WI38 (cell line): ENCODE results near the gene ENDOG.

Experiments used
- H3K4me3 ChIP-seq: 2 replicates; pipeline ENCODE4 v1.5.1; 2011; ENCODE audit warnings: low read depth, mild to moderate bottlenecking, control low read depth, low read length
- CTCF ChIP-seq: IDR thresholded peaks from 2 replicates; pipeline ENCODE4 v1.5.1; 2012; ENCODE audit warnings: low read depth, mild to moderate bottlenecking, control low read depth, low read length

ENDOG gene

GRCh38 chr9:128824911-128825310 lies 6.6 kb downstream of the ENDOG start:
- no peak for TF ChIP-seq CTCF
- H3K4me3 ChIP-seq: no peak overlapping the region

GRCh38 chr9:128825923-128826700 lies 7.8 kb downstream of the ENDOG start:
- no peak for TF ChIP-seq CTCF

GRCh38 chr9:128828267-128828666 lies 10.0 kb downstream of the ENDOG start:
- no peak for TF ChIP-seq CTCF
- H3K4me3 ChIP-seq: no peak overlapping the region

More at GRCh38 chr9:128825923-128826700, 7.8 kb downstream of the ENDOG start:
- no peak overlapping the region for H3K4me3 ChIP-seq

GRCh38 chr9:128828719-128829452 lies 10.6 kb downstream of the ENDOG start:
- no peak for TF ChIP-seq CTCF
- H3K4me3 ChIP-seq: peak overlapping the region; percentile 91

GRCh38 chr9:128829477-128830251 lies 11.4 kb downstream of the ENDOG start, which contains the start of gene SPOUT1:
Gene SPOUT1 (minus strand): TSS chr9:128829794. CDS start chr9:128829780, 14 bp downstream.
- no peak for TF ChIP-seq CTCF

GRCh38 chr9:128833696-128834095 lies 15.4 kb downstream of the ENDOG start:
- TF ChIP-seq CTCF: no peak
- H3K4me3 ChIP-seq: no peak overlapping the region

More at GRCh38 chr9:128829477-128830251, 11.4 kb downstream of the ENDOG start, which contains the start of gene SPOUT1:
- peak within 1 kb of the TSS; percentile 91 for H3K4me3 ChIP-seq
